Activated effector memory CD4-positive, alpha-beta T cell treated with anti-CD3 and anti-CD28 coated beads, Interleukin-2, amount 50 U/mL, for 16 hours (primary cell): ENCODE measurements around the gene SLC16A12.
"Not testable (repeated sequence)": the region's sequence is repeated elsewhere in the genome, so short reads cannot be mapped to it uniquely, and the experiment has no call there.

Experiments
- DNase-seq: peaks from one replicate; pipeline ENCODE4 v3.0.0-alpha.2; 2020

The SLC16A12 gene

GRCh38 chr10:89468191-89468965 is 67.0 kb downstream of the SLC16A12 start:
- DNase-seq: no peak

GRCh38 chr10:89466599-89467035 is 68.8 kb downstream of the SLC16A12 start:
- no peak for DNase-seq

- no peak for DNase-seq
Measured at GRCh38 chr10:89465196-89465595, 70.2 kb downstream of the SLC16A12 start.

GRCh38 chr10:89463846-89464537 is 71.4 kb downstream of the SLC16A12 start:
- no peak for DNase-seq

- no peak for DNase-seq
Measured at GRCh38 chr10:89458784-89459183, 76.6 kb downstream of the SLC16A12 start.

GRCh38 chr10:89458291-89458690 is 77.1 kb downstream of the SLC16A12 start:
- no peak for DNase-seq

- DNase-seq: no peak
Measured at GRCh38 chr10:89454561-89455347, 80.6 kb downstream of the SLC16A12 start.

- DNase-seq: no peak
Measured at GRCh38 chr10:89452193-89452592, 83.2 kb downstream of the SLC16A12 start.

GRCh38 chr10:89450901-89451300 is 84.5 kb downstream of the SLC16A12 start:
- no peak for DNase-seq

- DNase-seq: not testable (repeated sequence)
Measured at GRCh38 chr10:89444819-89445218, 90.6 kb downstream of the SLC16A12 start.

- no peak for DNase-seq
Measured at GRCh38 chr10:89442289-89442688, 93.1 kb downstream of the SLC16A12 start.

- no peak for DNase-seq
Measured at GRCh38 chr10:89440226-89441009, 95.0 kb downstream of the SLC16A12 start.

- DNase-seq: no peak
Measured at GRCh38 chr10:89438525-89438924, 96.9 kb downstream of the SLC16A12 start.

- no peak for DNase-seq
Measured at GRCh38 chr10:89431977-89432376, 103.4 kb downstream of the SLC16A12 start.

GRCh38 chr10:89428877-89429276 is 106.5 kb downstream of the SLC16A12 start:
- DNase-seq: no peak

GRCh38 chr10:89427629-89428028 is 107.8 kb downstream of the SLC16A12 start:
- DNase-seq: no peak

- DNase-seq: no peak
Measured at GRCh38 chr10:89426230-89426868, 109.0 kb downstream of the SLC16A12 start.

GRCh38 chr10:89425000-89425399 is 110.4 kb downstream of the SLC16A12 start:
- no peak for DNase-seq

GRCh38 chr10:89421018-89421476 is 114.3 kb downstream of the SLC16A12 start:
- no peak for DNase-seq

- DNase-seq: no peak
Measured at GRCh38 chr10:89419548-89419947, 115.8 kb downstream of the SLC16A12 start.

- no peak for DNase-seq
Measured at GRCh38 chr10:89416465-89416864, 118.9 kb downstream of the SLC16A12 start.
